ENCODE measurements around the gene XG. TPM values are rescaled to one million over a fixed set of nuclear protein-coding genes. Genes with fewer than 3 reads are reported as not detected.

The XG gene
- total and polyA plus RNA-seq, 2 of the 8 experiments (the other 6 are each of a cell fraction or from before 2014, with no cell fraction given): 0.33 to 0.78 TPM

GRCh38 chrX:2708592-2709188 lies 43.1 kb upstream of the XG start (continued):
- TF ChIP-seq CREB1 (IDR thresholded peaks at IDR 0.05) (no peak), HDAC2 (IDR thresholded peaks at IDR 0.05; ENCODE audit: borderline replicate concordance in 1 of 2, low read depth in 2 of 2, low read length in 2 of 2) (no peak)
